Inflammatory macrophage treated with lipopolysaccharide for 4 hours (primary cell): Measurements from ENCODE around the gene ABI2.
"Not testable (repeated sequence)": the region's sequence is repeated elsewhere in the genome, so short reads cannot be mapped to it uniquely, and the experiment has no call there.

ENCODE experiments used
- DNase-seq: peaks from one replicate; pipeline ENCODE4 v3.0.0-alpha.2; 2020

ABI2 gene

GRCh38 chr2:203360833-203361430 lies 32.7 kb downstream of the ABI2 start:
- DNase-seq = peak; percentile 2

GRCh38 chr2:203361495-203361894 lies 33.3 kb downstream of the ABI2 start:
- peak; percentile 5 for DNase-seq

- DNase-seq = no peak
Observed at GRCh38 chr2:203361922-203362321, 33.7 kb downstream of the ABI2 start.

- no peak for DNase-seq
Observed at GRCh38 chr2:203366639-203367466, 38.7 kb downstream of the ABI2 start.

GRCh38 chr2:203372706-203373105 lies 44.5 kb downstream of the ABI2 start:
- not testable (repeated sequence) for DNase-seq

GRCh38 chr2:203376173-203376572 lies 48.0 kb downstream of the ABI2 start:
- no peak for DNase-seq

- no peak for DNase-seq
Observed at GRCh38 chr2:203379156-203379555, 51.0 kb downstream of the ABI2 start.

GRCh38 chr2:203383038-203383437 lies 54.8 kb downstream of the ABI2 start:
- DNase-seq = no peak

GRCh38 chr2:203388153-203388552 lies 60.0 kb downstream of the ABI2 start:
- not testable (repeated sequence) for DNase-seq

- no peak for DNase-seq
Observed at GRCh38 chr2:203394519-203395227, 66.5 kb downstream of the ABI2 start.

GRCh38 chr2:203395858-203396257 lies 67.7 kb downstream of the ABI2 start:
- no peak for DNase-seq

- DNase-seq = no peak
Observed at GRCh38 chr2:203396667-203397066, 68.5 kb downstream of the ABI2 start.

- DNase-seq = no peak
Observed at GRCh38 chr2:203399031-203399430, 70.8 kb downstream of the ABI2 start.

- DNase-seq = no peak
Observed at GRCh38 chr2:203400805-203401585, 72.8 kb downstream of the ABI2 start.

GRCh38 chr2:203404996-203405395 lies 76.8 kb downstream of the ABI2 start:
- no peak for DNase-seq

- no peak for DNase-seq
Observed at GRCh38 chr2:203407496-203407895, 79.3 kb downstream of the ABI2 start.

- DNase-seq = no peak
Observed at GRCh38 chr2:203412546-203413331, 84.5 kb downstream of the ABI2 start.

- DNase-seq = no peak
Observed at GRCh38 chr2:203413796-203414195, 85.6 kb downstream of the ABI2 start.

- DNase-seq = no peak
Observed at GRCh38 chr2:203418271-203418670, 90.1 kb downstream of the ABI2 start.

GRCh38 chr2:203427061-203427460 lies 98.9 kb downstream of the ABI2 start:
- peak; percentile 75 for DNase-seq

GRCh38 chr2:203429643-203430042 lies 101.4 kb downstream of the ABI2 start:
- DNase-seq = not testable (repeated sequence)
